COLO668 (cell line): Measurements from ENCODE around the gene MRAP.

Source experiments
- DNase-seq: peaks from one replicate; lab custom pipeline; 2025; ENCODE audit not compliant: unreplicated experiment; lab: John Stamatoyannopoulos, UW

The MRAP gene

DNA sequence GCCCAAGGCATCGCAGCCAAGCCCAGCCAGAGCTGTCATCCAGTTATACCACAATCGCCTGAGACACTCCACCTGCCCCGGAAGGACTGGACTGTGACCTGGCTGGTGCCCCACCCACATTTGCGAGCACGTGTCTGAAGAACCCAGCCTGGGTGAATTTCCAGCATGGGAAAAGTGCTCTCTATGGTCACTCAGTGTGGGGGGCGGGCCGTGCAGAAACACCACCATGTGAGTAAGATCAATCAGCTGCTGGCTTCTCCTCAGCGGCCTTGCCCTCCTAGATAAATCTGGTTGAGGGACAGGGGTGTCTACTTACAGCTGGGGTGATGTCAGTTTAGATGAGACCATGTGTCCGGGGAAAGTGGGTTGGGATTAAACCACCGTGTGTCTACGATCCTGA, 49.3 kb downstream of the MRAP start:
- DNase-seq, result no peak

GRCh38 chr21:32348604-32349332, 50.1 kb downstream of the MRAP start:
- DNase-seq, result no peak

DNA sequence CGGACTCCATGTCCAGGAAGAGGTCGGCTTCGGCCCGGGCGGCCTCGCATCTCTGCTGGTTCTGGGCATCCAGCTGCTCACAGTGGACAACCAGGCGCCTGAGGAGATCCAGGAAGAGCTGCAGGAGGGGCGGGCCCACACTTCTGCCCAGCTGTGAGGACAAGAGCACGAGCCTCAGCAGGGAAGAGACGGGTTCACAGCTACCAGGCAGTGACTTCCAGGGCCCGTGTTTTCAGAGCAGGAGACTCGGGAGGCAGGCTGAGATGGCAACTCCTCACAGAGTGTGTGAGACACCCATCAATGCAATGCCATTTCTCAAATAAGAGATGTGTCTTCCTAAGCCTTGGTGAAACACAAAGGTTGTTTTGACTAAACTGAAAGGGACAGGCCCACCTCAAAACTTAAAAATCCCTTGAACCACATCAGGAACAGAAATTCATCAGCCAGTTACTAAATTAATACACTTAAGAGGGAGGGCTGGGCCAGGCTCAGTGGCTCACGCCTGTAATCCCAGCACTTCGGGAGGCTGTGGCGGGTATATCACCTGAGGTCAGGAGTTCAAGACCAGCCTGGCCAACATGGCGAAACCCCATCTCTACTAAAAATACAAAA, 50.8 kb downstream of the MRAP start:
- no peak for DNase-seq

DNA sequence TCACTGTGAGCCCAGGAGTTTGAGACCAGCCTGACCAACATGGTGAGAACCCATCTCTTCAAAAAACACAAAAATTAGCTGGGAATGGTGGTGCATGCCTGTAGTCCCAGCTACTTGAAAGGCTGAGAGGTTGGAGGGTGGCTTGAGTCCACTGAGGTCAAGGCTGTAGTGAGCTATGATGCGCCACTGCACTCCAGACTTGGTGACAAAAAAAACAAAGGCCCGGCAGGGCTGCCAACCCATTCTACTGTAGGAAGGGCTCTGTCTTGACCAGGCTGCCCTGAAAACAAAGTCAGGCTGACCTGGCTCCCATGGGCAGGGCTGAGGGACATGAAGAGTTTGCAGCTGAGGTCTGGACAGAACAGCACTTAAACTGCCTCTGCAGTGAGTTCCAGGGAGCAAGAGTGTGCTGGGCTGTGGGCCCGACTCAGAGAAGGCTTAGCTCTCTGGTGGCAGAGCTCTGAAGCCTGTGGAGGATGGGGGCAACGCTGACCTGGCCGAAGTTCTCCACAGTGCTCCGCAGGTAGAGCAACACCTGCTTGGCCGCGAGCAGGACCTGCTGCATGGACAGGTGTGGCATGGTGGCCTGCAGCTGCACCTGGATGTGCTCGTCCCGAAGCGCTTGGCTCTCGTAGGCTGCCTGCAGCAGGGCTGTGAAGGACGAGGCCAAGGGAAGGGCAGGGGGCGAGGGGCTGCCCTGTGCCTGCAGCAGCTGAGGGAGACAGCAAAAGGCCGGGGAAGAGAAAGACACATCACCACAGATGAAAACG, 51.7 kb downstream of the MRAP start:
- DNase-seq, result no peak

DNA sequence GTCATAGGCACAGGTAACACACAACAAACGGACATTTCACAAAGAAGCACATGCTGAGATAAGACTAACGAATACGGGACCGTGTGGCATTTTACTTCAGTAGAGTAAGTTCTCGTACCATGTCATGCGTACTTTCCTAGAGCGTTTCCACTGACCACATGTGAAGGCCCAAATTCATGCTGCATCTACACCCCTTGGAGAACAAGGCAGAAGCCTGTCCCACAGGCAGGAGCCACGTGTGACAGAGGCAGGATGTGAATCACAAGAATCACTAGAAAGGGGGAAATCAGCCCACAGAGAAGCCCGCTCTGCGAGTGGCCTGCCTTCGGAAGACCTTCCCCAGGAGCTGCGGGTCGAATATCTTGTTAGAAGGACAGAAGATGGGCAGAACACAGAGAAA, 52.3 kb downstream of the MRAP start:
- DNase-seq, result no peak

- no peak for DNase-seq
Measured at GRCh38 chr21:32351428-32351827, 52.8 kb downstream of the MRAP start.

DNA sequence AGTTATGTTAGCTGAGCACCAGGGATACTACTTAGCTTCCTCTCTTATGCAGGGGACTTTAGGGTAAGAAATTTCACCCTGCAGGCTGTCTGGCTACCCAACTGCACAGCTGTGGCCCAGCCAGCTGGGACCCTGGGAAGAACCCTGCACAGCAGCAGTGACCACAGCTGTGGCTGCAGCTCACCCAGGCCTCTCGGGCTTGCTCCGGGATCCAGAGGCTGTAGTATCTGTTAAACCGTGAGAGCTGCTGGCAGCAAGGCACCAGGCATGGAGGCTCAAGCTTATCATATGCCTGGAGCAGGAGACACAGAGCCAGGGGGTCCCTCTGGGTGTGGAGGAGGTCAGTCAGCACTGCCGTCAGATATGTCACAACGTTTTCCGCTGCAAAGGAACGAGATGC, 53.9 kb downstream of the MRAP start:
- no peak for DNase-seq

- no peak for DNase-seq
Measured at GRCh38 chr21:32353002-32353711, 54.5 kb downstream of the MRAP start.

- DNase-seq, result no peak
Measured at GRCh38 chr21:32356874-32357395, 58.3 kb downstream of the MRAP start.

DNA sequence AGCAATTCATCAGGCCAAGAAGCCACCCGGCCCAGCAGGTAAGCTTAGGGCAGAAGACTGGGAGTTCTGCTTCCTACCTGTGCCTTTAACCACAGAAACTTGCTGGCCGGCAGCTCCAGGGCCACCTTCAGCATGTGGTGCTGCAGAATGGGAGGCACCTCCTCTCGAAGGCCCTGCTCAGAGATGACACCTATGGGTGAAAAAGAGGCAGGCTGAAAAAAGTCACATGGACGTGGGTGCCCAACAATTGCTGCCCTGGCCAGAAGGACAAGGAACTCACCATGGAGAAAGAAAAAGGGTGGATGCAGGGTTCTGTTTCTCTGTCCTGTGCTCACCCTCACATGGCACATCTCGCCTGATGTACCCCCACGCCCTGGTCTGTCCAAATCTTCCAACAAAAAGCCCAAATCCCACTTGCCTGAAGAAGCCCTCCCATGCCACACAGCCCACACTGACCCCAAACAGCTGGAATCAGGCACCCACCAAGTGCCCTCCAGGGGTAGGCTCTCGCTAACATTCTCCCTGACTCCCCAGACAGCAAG, 61.1 kb downstream of the MRAP start:
- DNase-seq, result no peak

- DNase-seq, result no peak
Measured at GRCh38 chr21:32360401-32360975, 61.8 kb downstream of the MRAP start.
